IMR-90 (cell line): ENCODE results near the gene BHLHA9. TPM values are rescaled to one million over a fixed set of nuclear protein-coding genes. Genes with fewer than 3 reads are reported as not detected.

Experiments
- ATAC-seq: fragments of 200-7000 bp; cut with Tn5 transposase; 2 replicates; pipeline ENCODE4 v1.9.1; 2020; ENCODE audit warnings: low read depth, mild to moderate bottlenecking, moderate library complexity
- BruUV-seq: library from RNA; stranded (reverse); fragments of 400-500 nt; replicated peaks from 2 replicates; lab custom pipeline; 2021; lab: Mats Ljungman, UMichigan
- CTCF ChIA-PET: fragments of 300-600 bp; formaldehyde crosslinking; extraction: SDS; loops from one replicate; lab custom pipeline; 2021; ENCODE audit warnings: antibody characterized with exemption; lab: Yijun Ruan, JAX
- POLR2A ChIA-PET: fragments of 300-600 bp; sonication (Branson Sonifier 250); formaldehyde crosslinking; loops from one replicate; lab custom pipeline; 2022; ENCODE audit warnings: antibody characterized with exemption; ENCODE audit not compliant: unreplicated experiment; lab: Charles Lee
- DNase-seq: peaks from one replicate; pipeline ENCODE4 v3.0.0; 2013
- H2AFZ ChIP-seq: replicated peaks from 2 replicates; pipeline ENCODE3; 2013; ENCODE audit warnings: low read length, mild to moderate bottlenecking; ENCODE audit not compliant: poor library complexity
- H2AK5ac ChIP-seq: 2 replicates; pipeline ENCODE4 v1.6.1; 2013; ENCODE audit warnings: low read depth, low read length, inconsistent platforms
- H2AK9ac ChIP-seq: replicated peaks from 2 replicates; pipeline ENCODE3; 2013; ENCODE audit warnings: mild to moderate bottlenecking, low read depth, low read length, moderate library complexity; ENCODE audit not compliant: poor library complexity
- H2BK120ac ChIP-seq: 2 replicates; pipeline ENCODE4 v1.6.1; 2013; ENCODE audit warnings: low read depth, low read length, inconsistent platforms
- H2BK15ac ChIP-seq: 3 replicates; pipeline ENCODE4 v1.6.1; 2013; ENCODE audit warnings: low read depth, low read length, inconsistent platforms
- H2BK20ac ChIP-seq: 2 replicates; pipeline ENCODE4 v1.6.1; 2013; ENCODE audit warnings: low read depth, mild to moderate bottlenecking, inconsistent platforms, low read length, moderate library complexity
- H2BK5ac ChIP-seq: 2 replicates; pipeline ENCODE4 v1.6.1; 2013; ENCODE audit warnings: mild to moderate bottlenecking, low read depth, low read length, inconsistent platforms; ENCODE audit not compliant: poor library complexity, severe bottlenecking
- H3K14ac ChIP-seq: replicated peaks from 2 replicates; pipeline ENCODE4 v1.6.1; 2013; ENCODE audit warnings: low read depth, low read length, inconsistent platforms
- H3K18ac ChIP-seq: 2 replicates; pipeline ENCODE4 v1.6.1; 2013; ENCODE audit warnings: low read depth, low read length, control low read depth
- H3K23ac ChIP-seq: 2 replicates; pipeline ENCODE4 v1.6.1; 2013; ENCODE audit warnings: low read depth, low read length, inconsistent platforms
- H3K27ac ChIP-seq: 2 replicates; pipeline ENCODE4 v1.5.1; 2013; ENCODE audit warnings: mild to moderate bottlenecking, control low read depth, low read length; ENCODE audit not compliant: insufficient read depth
- H3K27me3 ChIP-seq: 2 replicates; pipeline ENCODE4 v1.6.1; 2013; ENCODE audit warnings: low read length; ENCODE audit not compliant: control insufficient read depth, insufficient read depth
- H3K36me3 ChIP-seq: 2 replicates; pipeline ENCODE4 v1.6.1; 2013; ENCODE audit warnings: low read length, mixed read lengths; ENCODE audit not compliant: control insufficient read depth, insufficient read depth
- H3K4ac ChIP-seq: 2 replicates; pipeline ENCODE4 v1.6.1; 2013; ENCODE audit warnings: low read depth, low read length, inconsistent platforms
- H3K4me1 ChIP-seq: 2 replicates; pipeline ENCODE4 v1.6.1; 2013; ENCODE audit warnings: low read length, mixed read lengths; ENCODE audit not compliant: control insufficient read depth, insufficient read depth
- H3K4me2 ChIP-seq: 2 replicates; pipeline ENCODE4 v1.6.1; 2013; ENCODE audit warnings: low read depth, mild to moderate bottlenecking, control low read depth, low read length, moderate library complexity
- H3K4me3 ChIP-seq: 2 replicates; pipeline ENCODE4 v1.5.1; 2013; ENCODE audit warnings: low read depth, mild to moderate bottlenecking, control low read depth, low read length, moderate library complexity; ENCODE audit not compliant: insufficient read depth
- H3K56ac ChIP-seq: 2 replicates; pipeline ENCODE4 v1.6.1; 2013; ENCODE audit warnings: low read length, inconsistent platforms; ENCODE audit not compliant: insufficient read depth; ENCODE audit errors: extremely low read depth
- H3K79me1 ChIP-seq, 2 experiments: 2 replicates each; pipeline ENCODE4 v1.6.1; 2013; ENCODE audit warnings: low read length in 2 of 2, inconsistent platforms in 1 of 2, low read depth in 1 of 2
- H3K9ac ChIP-seq: 2 replicates; pipeline ENCODE4 v1.6.1; 2013; ENCODE audit warnings: low read depth, low read length, control low read depth
- H3K9me1 ChIP-seq: 2 replicates; pipeline ENCODE4 v1.6.1; 2013; ENCODE audit warnings: low read length, inconsistent platforms; ENCODE audit not compliant: insufficient read depth
- H3K9me3 ChIP-seq: 2 replicates; pipeline ENCODE4 v1.6.1; 2013; ENCODE audit warnings: low read length; ENCODE audit not compliant: control insufficient read depth, insufficient read depth
- H4K20me1 ChIP-seq: 2 replicates; pipeline ENCODE4 v1.6.1; 2013; ENCODE audit warnings: low read length, inconsistent platforms; ENCODE audit not compliant: insufficient read depth
- H4K5ac ChIP-seq: 2 replicates; pipeline ENCODE4 v1.6.1; 2013; ENCODE audit warnings: mild to moderate bottlenecking, low read depth, low read length, control low read depth
- H4K8ac ChIP-seq, 2 experiments: 2 replicates each; pipeline ENCODE4 v1.6.1; 2013; ENCODE audit warnings: low read depth in 2 of 2, low read length in 2 of 2, control low read depth in 1 of 2, inconsistent platforms in 1 of 2
- H4K91ac ChIP-seq: 2 replicates; pipeline ENCODE4 v1.6.1; 2013; ENCODE audit warnings: low read depth, low read length, inconsistent platforms; ENCODE audit not compliant: insufficient read depth
- BHLHE40 ChIP-seq: fragments of 150-350 bp; IDR thresholded peaks from 2 replicates; pipeline ENCODE4 v1.6.1; 2016; ENCODE audit warnings: mild to moderate bottlenecking, low read depth, low read length
- CEBPB ChIP-seq: IDR thresholded peaks from 2 replicates; pipeline ENCODE4 v1.6.1; 2012; ENCODE audit warnings: low read depth, low read length, improper control_type of control experiment
- CHD1 ChIP-seq: IDR thresholded peaks from 2 replicates; pipeline ENCODE4 v1.6.1; 2012; ENCODE audit warnings: low read depth, low read length, improper control_type of control experiment
- ELK1 ChIP-seq: fragments of 150-350 bp; IDR thresholded peaks from 2 replicates; pipeline ENCODE4 v1.6.1; 2016; ENCODE audit warnings: low read depth, mild to moderate bottlenecking, low read length, moderate library complexity, borderline replicate concordance
- FOS ChIP-seq: fragments of 150-350 bp; IDR thresholded peaks from 2 replicates; pipeline ENCODE4 v1.6.1; 2016; ENCODE audit warnings: low read depth, low read length
- MAFK ChIP-seq: IDR thresholded peaks from 2 replicates; pipeline ENCODE4 v1.6.1; 2012; ENCODE audit warnings: low read depth, low read length, improper control_type of control experiment
- MAZ ChIP-seq: IDR thresholded peaks from 2 replicates; pipeline ENCODE4 v1.6.1; 2012; ENCODE audit warnings: low read depth, mild to moderate bottlenecking, low read length, improper control_type of control experiment, moderate library complexity, borderline replicate concordance
- MXI1 ChIP-seq: IDR thresholded peaks from 2 replicates; pipeline ENCODE4 v1.6.1; 2012; ENCODE audit warnings: low read depth, mild to moderate bottlenecking, low read length, moderate library complexity, borderline replicate concordance
- NFE2L2 ChIP-seq: fragments of 150-350 bp; IDR thresholded peaks from 2 replicates; pipeline ENCODE4 v1.6.1; 2016; ENCODE audit warnings: low read depth, mild to moderate bottlenecking, low read length
- POLR2A ChIP-seq: IDR thresholded peaks from 2 replicates; pipeline ENCODE4 v1.6.1; 2012; ENCODE audit warnings: mild to moderate bottlenecking, low read depth, low read length
- RAD21 ChIP-seq: IDR thresholded peaks from 2 replicates; pipeline ENCODE4 v1.6.1; 2012; ENCODE audit warnings: low read length, improper control_type of control experiment
- RCOR1 ChIP-seq: IDR thresholded peaks from 2 replicates; pipeline ENCODE4 v1.6.1; 2012; ENCODE audit warnings: mild to moderate bottlenecking, low read length, improper control_type of control experiment; ENCODE audit not compliant: insufficient replicate concordance
- RFX5 ChIP-seq: IDR thresholded peaks from 2 replicates; pipeline ENCODE4 v1.8.0; 2012; ENCODE audit warnings: low read depth, mild to moderate bottlenecking, low read length, moderate library complexity
- SMC3 ChIP-seq: fragments of 150-350 bp; IDR thresholded peaks from 2 replicates; pipeline ENCODE4 v1.6.1; 2016; ENCODE audit warnings: low read depth, mild to moderate bottlenecking, antibody characterized with exemption, low read length, moderate library complexity
- USF2 ChIP-seq: fragments of 150-350 bp; IDR thresholded peaks from 2 replicates; pipeline ENCODE4 v1.6.1; 2017; ENCODE audit warnings: mild to moderate bottlenecking, antibody characterized with exemption, low read length, low read depth
- WGBS, 2 experiments: methylation state at CpG; one replicate each; pipeline versions ENCODE4 v1.1.5 to v1.1.7; 2013; ENCODE audit warnings: missing lambda C conversion rate in 2 of 2; ENCODE audit not compliant: insufficient read length in 1 of 2; ENCODE audit errors: extremely low coverage in 2 of 2; 5-methylcytosine and 5-hydroxymethylcytosine counted together
- dilution Hi-C: fragments of 300-500 bp; cut with HindIII; formaldehyde crosslinking; loops from one replicate; pipeline ENCODE4 v1.14.3; 2018; ENCODE audit warnings: low sequenced_read_pairs; ENCODE audit not compliant: unreplicated experiment
- in situ Hi-C: fragments of 300-500 bp; cut with MboI; formaldehyde crosslinking; loops from 3 replicates; pipeline ENCODE4 v1.14.3; 2019; ENCODE audit warnings: low sequenced_read_pairs, inconsistent platforms, mixed read lengths
- intact Hi-C: fragments of 100-400 bp; cut with micrococcal nuclease; formaldehyde crosslinking; loops from 2 replicates; pipeline ENCODE4 v1.10.0; 2022
- polyA plus RNA-seq, 3 experiments: library from polyadenylated mRNA; depleted of rRNA; stranded (reverse); fragments of >200 nt; gene quantifications; 2 replicates each; pipeline ENCODE4 v1.2.3, GENCODE V29; 2012; ENCODE audit warnings: low replicate concordance in 1 of 3
- total RNA-seq: library from RNA; depleted of rRNA; stranded (reverse); fragments of >200 nt; gene quantifications from 2 replicates; pipeline ENCODE4 v1.2.3, GENCODE V29; 2012
- TF ChIP-seq, protein P1 (sequence below): conservative IDR thresholded peaks from 2 replicates; pipeline ENCODE4 v1.5.1; 2012; ENCODE audit warnings: mild to moderate bottlenecking, low read depth, low read length, improper control_type of control experiment

Gene BHLHA9
- total and polyA plus RNA-seq, 2 of the 4 experiments (the other 2 are of a cell fraction): not detected

GRCh38 chr17:1260770-1261161 lies 9.5 kb upstream of the BHLHA9 start:
- Histone ChIP-seq H3K9me3 (no peaks in the 10 kb centered on the region), H2AFZ (no peak overlapping the region), H2BK15ac (no peak overlapping the region), H2AK9ac (no peak overlapping the region), H3K9me1 (no peaks in the 10 kb centered on the region), H3K79me1 (no peaks in the 10 kb centered on the region), H3K4me1 (no peaks in the 10 kb centered on the region), H2BK5ac (no peak overlapping the region), H3K4ac (no peak overlapping the region), H3K36me3 (no peaks in the 10 kb centered on the region), H3K23ac (no peak overlapping the region), H4K8ac (no peak overlapping the region), H4K20me1 (no peaks in the 10 kb centered on the region), H4K5ac (no peak overlapping the region), H3K56ac (no peak overlapping the region), H3K4me3 (no peak overlapping the region), H3K18ac (no peak overlapping the region), H3K27me3 (peaks cover 5% of the 10 kb centered on the region), H3K9ac (no peak overlapping the region), H3K27ac (no peak overlapping the region), H2BK20ac (no peak overlapping the region), H4K91ac (no peak overlapping the region), H2AK5ac (no peak overlapping the region), H2BK120ac (no peak overlapping the region), H3K4me2 (no peak overlapping the region), H3K14ac (no peak overlapping the region)
- no peak for DNase-seq
- WGBS, 2 experiments: no CpG with 5 or more reads among the region's 6 CpGs
- in situ Hi-C loops (no loop called here), intact Hi-C loops (no loop called here), dilution Hi-C loops (no loop called here)
- no TSS peak for BruUV-seq
- POLR2A ChIA-PET: no interaction called here
- ATAC-seq: no peak
- TF ChIP-seq NFE2L2 (no peak), MXI1 (no peak), RFX5 (no peak), USF2 (no peak), POLR2A (no peak), MAFK (no peak), BHLHE40 (no peak), SMC3 (no peak), MAZ (no peak), RCOR1 (no peak), FOS (no peak), ELK1 (no peak), RAD21 (no peak), CHD1 (no peak), CEBPB (no peak)
- TF ChIP-seq, protein P1, sequence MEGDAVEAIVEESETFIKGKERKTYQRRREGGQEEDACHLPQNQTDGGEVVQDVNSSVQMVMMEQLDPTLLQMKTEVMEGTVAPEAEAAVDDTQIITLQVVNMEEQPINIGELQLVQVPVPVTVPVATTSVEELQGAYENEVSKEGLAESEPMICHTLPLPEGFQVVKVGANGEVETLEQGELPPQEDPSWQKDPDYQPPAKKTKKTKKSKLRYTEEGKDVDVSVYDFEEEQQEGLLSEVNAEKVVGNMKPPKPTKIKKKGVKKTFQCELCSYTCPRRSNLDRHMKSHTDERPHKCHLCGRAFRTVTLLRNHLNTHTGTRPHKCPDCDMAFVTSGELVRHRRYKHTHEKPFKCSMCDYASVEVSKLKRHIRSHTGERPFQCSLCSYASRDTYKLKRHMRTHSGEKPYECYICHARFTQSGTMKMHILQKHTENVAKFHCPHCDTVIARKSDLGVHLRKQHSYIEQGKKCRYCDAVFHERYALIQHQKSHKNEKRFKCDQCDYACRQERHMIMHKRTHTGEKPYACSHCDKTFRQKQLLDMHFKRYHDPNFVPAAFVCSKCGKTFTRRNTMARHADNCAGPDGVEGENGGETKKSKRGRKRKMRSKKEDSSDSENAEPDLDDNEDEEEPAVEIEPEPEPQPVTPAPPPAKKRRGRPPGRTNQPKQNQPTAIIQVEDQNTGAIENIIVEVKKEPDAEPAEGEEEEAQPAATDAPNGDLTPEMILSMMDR: no peak
- CTCF ChIA-PET: no interaction called here
